GM18909 (cell line): ENCODE measurements around the gene ACO2.
"Not testable (repeated sequence)": the region's sequence is repeated elsewhere in the genome, so short reads cannot be mapped to it uniquely, and the experiment has no call there.

Source experiments
- ATAC-seq: cut with Tn5 transposase; IDR thresholded peaks from one replicate; pipeline ENCODE4 v1.9.1; 2021; ENCODE audit warnings: mild to moderate bottlenecking; ENCODE audit not compliant: unreplicated experiment, poor library complexity

ACO2 gene

DNA sequence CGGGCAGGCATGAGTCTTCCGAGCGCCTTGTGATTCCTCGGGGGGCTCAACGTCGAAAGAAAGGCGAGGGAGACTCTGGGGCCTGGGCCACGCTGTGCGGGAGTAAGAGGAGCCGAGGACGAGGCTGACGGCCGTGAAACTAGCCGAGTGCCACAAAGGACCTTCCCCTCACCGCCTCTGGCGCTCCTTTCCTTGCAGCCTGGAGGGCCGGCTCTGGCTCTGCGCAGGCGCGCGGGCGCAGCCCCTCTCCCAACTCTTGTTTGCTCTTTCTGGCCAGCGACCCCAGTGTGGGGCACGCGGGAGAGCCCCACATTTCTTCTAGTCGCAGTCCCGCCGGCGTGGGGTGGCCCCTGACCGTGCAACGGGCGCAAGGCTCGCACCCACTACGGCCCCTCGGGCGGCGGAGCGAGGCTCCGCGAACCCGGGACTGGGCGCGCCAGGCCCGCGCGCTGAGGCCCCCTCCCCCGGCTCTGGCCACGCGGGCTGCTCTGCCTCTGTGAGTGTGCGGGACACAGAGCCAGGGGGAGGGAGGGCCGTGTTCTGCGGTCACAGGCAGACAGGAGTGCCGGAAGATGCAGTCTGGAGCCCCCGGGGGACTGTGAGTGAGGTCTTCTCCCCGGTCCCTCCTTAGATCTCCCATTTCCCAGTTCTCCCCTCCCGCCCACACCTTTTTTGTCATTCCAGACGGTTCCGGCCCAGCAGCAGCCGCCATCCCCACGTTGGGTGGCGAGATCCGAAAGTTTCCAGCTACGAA is 21.3 kb upstream of the ACO2 start:
- no peak for ATAC-seq

DNA sequence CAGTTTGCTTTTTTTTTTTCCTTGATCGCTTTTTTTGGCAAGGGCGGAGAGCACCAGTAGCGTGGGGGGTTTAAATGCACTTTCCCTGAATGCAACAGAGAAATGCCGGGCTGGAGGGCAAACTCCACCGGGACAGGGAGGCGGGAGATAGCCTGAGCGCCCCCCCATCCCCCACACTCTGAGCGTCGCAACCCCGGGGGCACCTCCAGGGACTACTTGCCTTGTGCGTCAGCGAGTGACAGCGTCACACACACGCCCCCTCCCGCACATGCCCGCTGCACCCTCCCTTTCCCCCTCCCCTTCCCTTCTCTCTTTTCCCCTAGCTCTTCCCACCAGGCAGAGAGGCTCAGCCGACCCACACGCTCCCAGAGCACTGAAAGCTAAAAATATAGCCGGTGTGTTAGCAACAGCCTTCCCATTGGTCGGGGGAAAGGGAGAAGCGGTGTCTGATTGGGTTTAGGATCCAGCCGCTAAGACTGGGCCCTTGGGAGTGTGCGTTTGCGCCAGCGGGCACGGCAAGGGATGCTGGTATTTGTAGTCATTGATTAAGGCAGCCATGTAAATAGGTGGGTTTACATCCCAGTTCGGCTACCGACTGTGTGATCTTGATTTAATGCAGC is 20.6 kb upstream of the ACO2 start:
- ATAC-seq = peak; percentile 47

DNA sequence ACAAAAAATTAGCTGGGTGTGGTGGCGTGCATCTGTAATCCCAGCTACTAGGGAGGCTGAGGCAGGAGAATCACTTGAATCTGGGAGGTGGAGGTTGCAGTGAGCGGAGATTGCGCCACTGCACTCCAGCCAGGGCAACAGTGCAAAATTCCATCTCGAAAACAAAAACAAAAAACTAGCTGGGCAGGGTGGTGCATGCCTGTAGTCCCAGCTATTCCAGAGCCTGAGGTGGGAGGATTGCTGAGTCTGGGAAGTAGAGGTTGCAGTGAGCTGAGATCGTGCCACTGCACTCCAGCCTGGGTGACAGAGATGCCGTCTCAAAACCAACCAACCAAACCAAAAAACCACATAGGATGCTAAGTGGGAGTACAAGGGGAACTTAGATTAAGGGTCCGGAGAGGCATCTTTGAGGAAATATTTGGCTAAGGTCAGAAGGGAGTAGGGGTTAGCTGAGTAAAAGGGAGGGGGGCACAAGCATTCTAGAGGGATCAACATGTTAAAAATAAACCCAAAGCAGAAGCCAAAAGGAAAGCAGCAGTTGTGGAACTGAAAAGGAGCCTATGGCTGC is 10.7 kb upstream of the ACO2 start:
- ATAC-seq = no peak

DNA sequence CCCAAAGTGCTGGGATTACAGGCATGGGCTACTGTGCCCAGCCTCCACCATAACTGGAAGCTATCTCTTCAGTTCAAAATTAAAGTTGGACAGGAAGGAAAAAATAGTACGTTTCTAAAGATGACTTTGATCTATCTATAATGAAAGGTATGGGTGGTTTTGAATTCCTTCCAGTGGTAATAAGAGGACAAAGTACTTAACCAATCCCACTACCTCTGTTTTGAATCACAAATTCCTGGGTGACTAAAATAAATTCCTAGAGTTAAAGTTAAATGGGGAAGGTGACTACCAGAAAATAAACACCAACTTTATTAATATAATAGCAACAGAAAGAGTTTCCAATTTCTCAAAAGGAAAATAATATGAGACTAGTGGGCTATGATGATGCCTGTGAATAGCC is 9.5 kb upstream of the ACO2 start:
- ATAC-seq = no peak

DNA sequence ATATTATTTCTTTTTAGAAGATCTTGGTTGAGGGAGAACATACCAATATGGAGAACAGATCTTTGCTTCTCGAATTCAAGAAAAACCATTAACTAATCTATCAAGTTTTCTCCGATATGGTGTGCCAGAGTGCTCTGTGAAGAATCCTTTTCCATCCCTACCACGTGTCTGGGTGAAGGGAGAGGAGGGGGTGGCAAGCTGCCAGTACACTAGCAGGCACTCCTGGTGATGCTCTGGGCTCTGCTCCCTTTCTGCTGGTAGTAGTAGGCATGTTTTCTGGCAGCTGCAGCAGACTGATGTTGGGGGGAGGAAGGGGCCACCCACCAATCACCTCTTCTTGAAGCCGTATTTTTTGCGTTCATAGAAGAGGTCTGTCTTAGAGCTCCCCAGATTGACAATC is 8.8 kb upstream of the ACO2 start:
- ATAC-seq = not testable (repeated sequence)

DNA sequence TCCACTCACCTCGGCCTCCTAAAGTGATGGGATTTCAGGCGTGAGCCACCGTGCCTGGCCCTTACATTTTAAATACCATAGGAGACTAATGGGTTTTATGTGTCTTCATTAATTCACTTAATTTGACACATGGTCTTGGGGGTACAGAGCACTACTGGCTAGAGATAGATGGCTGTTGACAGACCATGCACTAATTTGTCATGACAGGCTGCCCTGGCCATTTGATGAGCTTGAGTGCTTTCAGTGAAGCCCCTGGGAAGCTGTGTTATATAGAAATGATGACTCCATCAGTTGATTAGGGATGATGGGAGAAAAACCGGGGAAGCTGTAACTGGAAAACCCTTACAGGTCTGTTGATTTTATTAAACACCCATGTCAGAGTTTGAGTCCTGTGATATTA is 7.0 kb upstream of the ACO2 start:
- ATAC-seq = no peak

DNA sequence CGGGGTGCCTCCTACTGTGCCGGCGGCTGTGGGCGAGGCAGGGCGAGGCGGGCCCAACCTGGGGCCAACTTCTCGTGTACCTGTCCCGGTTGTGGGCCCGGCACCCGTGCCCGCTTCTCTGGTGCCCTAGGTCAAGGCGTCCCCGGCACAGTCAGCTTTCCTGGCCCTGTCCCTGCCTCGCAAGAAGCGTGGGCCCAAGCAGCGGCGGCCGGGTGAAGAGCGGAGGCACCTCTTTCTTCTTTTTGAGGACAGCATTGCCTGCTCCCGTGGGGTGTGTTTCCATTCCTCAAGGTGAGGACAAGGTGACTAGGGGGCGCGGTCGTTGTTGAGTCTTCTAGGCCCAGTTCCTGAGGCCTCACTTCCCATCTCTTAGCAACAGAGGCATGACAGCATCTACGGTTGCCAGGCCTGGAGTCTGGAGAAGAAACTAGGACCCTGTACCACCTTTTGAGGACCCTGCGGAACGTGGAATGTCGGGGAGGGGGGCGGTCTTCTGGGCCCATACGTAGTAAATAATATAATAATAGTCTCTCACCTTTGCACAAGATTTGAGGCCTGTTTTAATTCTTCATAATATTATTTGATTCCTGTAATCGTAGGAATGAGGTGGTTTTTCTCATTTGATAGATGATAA is 418 bp downstream of the ACO2 start:
- ATAC-seq = peak; percentile 6

DNA sequence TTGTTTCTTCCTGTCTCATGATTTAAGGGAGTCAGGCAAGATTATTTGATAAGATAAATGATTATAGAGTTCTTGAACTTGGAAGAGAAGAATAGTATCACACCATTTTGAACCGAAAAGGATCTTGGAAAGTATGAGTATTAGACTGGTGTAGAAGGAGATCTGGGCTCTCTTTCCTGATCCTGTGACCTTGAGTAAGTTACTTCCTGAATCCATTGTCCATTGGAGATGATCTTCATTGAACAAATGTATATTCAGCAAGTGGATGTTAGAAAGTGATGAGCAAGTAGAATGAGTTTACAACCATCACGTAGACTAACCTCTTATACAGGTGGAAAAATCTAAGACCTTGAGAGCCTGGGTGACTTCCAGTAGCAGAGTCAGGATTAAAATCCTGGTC is 2.0 kb downstream of the ACO2 start:
- ATAC-seq = no peak

DNA sequence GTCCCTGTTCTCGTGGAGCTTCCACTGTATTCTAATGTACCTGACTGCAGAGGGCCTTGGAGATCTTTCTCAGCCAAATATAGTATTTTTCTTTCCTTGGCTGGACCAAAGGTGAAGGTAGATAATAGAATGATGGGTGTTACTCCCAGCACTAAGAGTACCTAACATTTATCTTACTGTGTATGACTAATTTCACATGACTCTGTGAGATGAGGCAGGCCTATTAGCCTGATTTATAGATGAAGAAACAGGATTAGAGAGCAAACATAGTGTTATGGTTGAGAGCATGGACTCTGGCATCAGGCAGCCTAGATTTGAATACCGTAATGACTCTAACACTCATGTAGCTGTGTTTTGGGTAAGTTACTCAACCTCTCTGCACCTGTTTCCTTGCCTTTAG is 2.7 kb downstream of the ACO2 start:
- no peak for ATAC-seq

DNA sequence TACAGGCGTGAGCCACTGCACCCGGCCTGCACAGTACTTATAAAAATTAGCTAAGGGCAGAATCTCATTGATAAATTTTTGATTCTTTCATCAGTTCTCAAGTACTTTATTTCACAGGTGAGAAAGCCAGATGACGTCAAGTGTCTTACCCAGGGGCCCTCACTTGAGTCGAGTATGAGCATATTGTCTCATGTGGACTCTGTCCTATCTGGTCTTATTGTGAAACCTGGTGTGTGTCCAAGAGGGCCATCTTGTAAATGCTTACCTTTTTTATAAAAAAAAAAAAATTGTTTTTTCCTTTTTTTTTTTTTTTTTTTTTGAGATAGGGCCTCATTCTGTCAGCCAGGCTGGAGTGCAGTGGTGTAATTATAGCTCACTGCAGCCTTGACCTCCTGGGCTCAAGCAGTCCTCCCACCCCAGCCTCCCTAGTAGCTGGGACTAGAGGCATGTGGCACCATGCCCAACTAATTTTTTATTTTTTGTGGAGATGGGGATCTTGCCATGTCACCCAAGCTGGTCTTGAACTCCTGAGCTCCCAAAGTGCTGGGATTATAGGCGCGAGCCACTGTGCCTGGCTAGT is 6.0 kb downstream of the ACO2 start:
- no peak for ATAC-seq

DNA sequence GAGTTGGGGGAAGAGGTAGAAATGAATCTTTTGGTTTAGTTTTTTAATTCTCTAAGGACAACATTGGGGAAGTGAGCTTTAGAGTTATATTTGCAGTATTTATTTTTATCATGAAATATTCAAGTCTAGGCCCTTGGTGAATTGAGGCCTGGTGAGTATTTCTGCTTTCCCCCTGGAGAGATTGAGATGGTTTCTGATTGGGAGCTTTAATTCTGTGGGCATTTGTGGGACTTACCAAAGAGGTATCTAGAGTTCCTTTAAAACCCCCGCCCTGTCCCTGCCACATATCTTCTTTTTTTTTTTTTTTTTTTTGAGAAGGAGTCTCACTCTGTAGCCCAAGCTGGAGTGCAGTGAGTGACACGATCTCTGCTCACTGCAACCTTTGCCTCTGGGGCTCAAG is 9.6 kb downstream of the ACO2 start:
- no peak for ATAC-seq

DNA sequence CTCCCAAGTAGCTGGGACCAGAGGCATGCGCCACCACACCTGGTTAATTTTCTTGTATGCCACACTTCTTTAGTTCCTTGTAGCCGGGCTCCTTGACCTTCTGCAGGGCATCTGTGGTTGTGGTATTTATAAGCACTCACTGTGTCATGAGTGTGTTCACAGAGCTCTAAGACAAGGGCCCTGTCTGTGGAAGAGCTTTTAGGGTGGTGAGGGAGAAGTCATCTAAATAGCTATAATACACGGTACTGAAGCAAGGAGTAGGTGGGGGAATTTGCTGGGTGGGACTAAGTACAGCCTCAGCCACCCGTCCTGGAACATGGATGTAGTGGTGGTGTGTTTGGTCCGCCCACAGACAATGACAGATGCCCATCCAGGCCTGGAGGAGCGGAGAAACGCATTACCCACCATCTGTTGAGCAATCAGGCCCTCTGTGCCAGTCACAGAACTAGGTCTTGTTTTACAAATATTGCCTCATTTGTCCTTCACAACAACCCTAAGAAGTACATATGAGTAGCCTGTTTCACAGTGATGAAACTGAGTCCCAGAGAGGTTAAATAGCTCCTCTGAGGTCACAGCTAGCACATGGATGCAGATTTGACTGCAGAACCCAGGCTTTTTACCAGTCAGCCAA is 10.1 kb downstream of the ACO2 start:
- no peak for ATAC-seq

DNA sequence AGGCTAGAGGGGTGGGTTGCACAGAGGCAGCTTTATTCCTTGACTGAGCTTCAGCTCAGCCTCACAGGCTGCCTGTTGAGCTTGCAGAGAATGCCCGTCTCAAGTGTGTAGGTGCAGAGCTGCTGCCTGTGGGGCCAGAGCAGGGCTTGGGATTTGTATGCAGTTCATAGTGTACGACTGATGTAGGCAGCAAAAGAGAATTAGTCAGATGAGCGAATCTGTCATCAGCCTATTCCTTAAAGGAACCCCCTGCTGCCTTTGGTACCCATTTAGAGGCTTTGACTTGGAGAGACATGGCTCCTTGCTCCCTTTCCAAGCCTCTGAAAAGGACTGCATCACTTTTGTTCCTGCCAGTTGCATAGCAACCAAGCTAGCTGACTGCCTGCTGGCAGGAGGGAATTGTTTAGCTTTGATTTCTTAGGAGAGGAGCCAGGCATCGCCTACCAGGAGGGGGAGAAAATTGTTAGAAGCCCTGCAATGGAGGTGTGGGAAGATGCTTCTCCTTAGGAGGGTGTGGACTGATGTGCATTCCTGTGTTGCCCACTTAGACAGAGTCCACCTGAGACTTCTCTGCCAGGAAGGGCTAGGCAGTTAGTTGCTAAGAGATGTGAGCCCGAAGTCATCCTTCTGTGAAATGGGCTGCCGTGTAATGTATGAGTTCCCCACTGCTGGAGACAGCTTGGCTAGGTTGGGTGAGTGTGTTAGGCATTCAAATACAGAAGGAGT is 10.9 kb downstream of the ACO2 start:
- ATAC-seq = no peak

DNA sequence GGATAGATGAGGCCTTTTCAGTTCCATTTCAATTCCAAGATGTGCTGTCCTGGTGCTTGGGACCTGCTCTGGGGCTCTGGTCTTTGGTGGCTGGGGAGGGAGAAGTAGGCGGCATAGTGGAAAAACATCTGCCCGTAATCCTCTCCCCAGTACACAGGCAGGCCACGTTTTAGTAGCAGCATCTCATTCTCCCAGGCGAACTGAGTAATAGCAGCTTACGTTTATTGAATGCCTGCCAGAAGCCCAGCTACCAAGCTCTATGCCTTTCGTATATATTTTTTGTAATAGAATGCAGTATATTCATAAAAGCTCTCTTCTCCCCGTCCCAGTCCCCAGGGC is 11.4 kb downstream of the ACO2 start:
- no peak for ATAC-seq

DNA sequence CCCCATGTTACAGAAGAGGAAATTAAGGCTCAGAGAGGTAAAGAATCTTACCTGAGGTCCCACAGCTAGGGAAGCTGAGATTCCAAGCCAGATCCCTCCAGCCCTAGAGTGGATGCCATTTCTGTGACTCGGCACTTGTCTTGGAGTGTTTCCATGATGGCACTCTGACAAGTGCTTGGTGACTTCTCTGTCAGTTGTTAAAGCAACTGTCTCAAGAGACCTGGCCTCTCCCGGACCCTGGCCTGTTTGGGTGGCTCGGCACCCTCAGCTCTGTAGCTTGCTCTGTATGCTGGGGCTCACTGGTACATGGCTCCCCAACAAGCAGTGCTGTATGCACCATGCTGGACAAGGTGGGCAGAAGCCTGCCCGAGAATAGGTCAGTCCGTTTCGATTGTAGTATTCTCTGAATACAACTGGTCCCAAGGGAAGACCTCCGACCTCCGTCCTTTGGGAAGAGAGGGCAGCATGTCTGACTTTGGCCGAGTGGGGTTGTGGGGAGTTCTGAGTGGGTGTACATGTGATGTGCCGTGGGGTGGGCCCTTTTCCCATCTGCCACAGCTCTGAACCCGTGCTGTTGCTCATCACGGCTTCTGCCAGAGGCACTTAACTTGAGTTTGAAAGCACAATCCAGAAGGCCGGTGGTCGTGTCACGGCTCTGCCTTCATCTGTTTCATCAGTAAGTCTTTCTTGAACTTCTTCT is 12.4 kb downstream of the ACO2 start:
- no peak for ATAC-seq

DNA sequence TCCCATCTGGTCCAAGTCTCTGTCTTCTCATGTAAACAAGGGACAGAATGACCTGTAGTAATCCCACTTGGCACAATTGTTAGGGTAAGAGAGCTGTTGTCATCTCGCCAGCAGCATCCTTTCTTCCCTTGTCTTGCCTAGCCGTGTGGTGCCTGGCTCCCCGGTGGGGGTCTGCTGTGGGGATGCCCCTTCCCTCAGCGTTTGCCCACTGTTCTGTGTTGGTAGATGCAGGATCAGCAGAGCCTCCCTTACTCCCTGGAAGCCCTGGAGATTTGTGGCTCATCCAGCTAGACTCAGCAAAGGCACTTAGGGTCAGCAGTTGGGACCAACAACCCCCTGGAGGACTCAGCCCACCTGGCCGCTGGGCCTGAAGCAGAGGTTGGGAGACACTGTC is 13.0 kb downstream of the ACO2 start:
- ATAC-seq = no peak

DNA sequence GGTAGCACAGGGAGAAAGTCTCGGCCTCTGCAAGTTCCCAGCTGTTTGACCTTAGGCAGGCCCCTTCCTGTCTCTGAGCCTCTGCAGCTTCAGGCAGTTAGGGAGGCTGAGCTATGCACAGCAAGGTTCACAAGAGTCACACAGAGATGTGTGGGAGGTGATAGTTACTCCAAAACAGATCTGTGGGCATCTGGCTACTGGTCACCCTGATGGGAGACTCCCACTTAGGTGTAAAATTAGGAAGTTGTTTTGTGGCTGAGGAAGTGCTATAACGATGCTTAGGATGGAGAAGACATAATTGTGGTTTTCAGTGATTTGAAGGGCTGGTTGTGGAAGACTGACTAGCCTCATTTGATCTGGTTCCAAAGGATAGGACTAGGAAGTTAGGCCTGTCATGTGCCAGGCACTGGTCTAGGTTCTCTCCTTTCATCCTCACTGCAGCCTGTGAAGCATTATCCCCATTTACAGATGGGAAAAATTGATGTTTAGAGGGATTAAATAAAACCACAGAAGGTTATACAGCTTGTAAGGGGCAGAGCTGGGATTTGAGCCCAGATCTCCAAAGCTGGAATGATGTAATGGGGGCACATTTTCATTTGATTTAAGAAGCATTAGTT is 13.5 kb downstream of the ACO2 start:
- ATAC-seq = no peak

DNA sequence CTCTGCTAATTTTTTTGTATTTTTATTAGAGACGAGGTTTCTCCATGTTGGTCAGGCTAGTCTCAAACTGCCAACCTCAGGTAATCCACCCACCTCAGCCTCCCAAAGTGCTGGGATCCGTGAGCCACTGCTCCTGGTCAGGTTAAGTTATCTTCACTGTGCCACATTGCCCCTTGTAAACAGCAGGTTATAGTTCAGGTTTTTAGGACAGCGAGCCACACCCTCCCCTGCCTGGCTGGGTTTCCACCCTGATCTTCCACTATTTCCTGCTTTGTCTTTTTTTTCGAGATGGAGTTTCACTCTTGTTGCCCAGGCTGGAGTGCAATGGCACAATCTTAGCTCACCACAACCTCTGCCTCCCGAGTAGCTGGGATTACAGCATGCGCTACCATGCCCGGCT is 16.1 kb downstream of the ACO2 start:
- no peak for ATAC-seq
